H1 (cell line): ENCODE data around the gene MYO16. TPM values are rescaled to one million over a fixed set of nuclear protein-coding genes. Genes with fewer than 3 reads are reported as not detected.

Source experiments
- CTCF ChIA-PET: fragments of 300-600 bp; sonication (Branson Sonifier 250); formaldehyde crosslinking; loops from one replicate; lab custom pipeline; 2021; ENCODE audit not compliant: partially characterized antibody; lab: Charles Lee
- POLR2A ChIA-PET: fragments of 300-600 bp; sonication (Branson Sonifier 250); formaldehyde crosslinking; loops from one replicate; lab custom pipeline; 2021; ENCODE audit warnings: inconsistent platforms; ENCODE audit not compliant: partially characterized antibody; lab: Charles Lee
- DNase-seq, 2 experiments: peaks; one replicate each; pipeline versions ENCODE4 v3.0.0 to v3.0.0-alpha.2; 2010 to 2022; ENCODE audit warnings: low spot score in 2 of 2, low read depth in 1 of 2, mixed read lengths in 1 of 2
- FAIRE-seq: peaks from 2 replicates; lab custom pipeline; 2011; peaks lifted over from hg19 to GRCh38; lab: Jason Lieb, UNC
- H2AFZ ChIP-seq: 2 replicates; pipeline ENCODE4 v1.8.1; 2012; ENCODE audit warnings: low read length, inconsistent platforms
- H2AK5ac ChIP-seq: 2 replicates; pipeline ENCODE4 v1.6.1; 2013; ENCODE audit warnings: low read depth, low read length
- H2BK120ac ChIP-seq: replicated peaks from 2 replicates; pipeline ENCODE3; 2013; ENCODE audit warnings: low read depth, low read length, inconsistent platforms
- H2BK12ac ChIP-seq: 2 replicates; pipeline ENCODE4 v1.6.1; 2013; ENCODE audit warnings: low read depth, low read length
- H2BK15ac ChIP-seq: 2 replicates; pipeline ENCODE4 v1.6.1; 2013; ENCODE audit warnings: low read length
- H2BK20ac ChIP-seq: 2 replicates; pipeline ENCODE4 v1.6.1; 2013; ENCODE audit warnings: low read length
- H2BK5ac ChIP-seq: 2 replicates; pipeline ENCODE4 v1.6.1; 2013; ENCODE audit warnings: low read depth, low read length
- H3K14ac ChIP-seq: 2 replicates; pipeline ENCODE4 v1.6.1; 2013; ENCODE audit warnings: inconsistent platforms; ENCODE audit not compliant: insufficient read length
- H3K18ac ChIP-seq: 2 replicates; pipeline ENCODE4 v1.6.1; 2013; ENCODE audit warnings: low read length; ENCODE audit errors: extremely low read depth
- H3K23ac ChIP-seq: 2 replicates; pipeline ENCODE4 v1.6.1; 2013; ENCODE audit warnings: inconsistent platforms; ENCODE audit not compliant: insufficient read length
- H3K23me2 ChIP-seq: 2 replicates; pipeline ENCODE4 v1.6.1; 2013; ENCODE audit warnings: low read depth, low read length
- H3K27ac ChIP-seq: 2 replicates; pipeline ENCODE4 v1.6.1; 2011; ENCODE audit warnings: low read depth, low read length, inconsistent platforms
- H3K27me3 ChIP-seq, 4 experiments: replicated peaks in 1 of 4; 1 replicate in 1 of 4; 2 replicates in 3 of 4; pipeline versions ENCODE4 v1.6.1 to v1.8.1; 2011 to 2013; ENCODE audit warnings: low read length in 3 of 4, mild to moderate bottlenecking in 3 of 4, inconsistent platforms in 2 of 4, mixed read lengths in 2 of 4, moderate library complexity in 1 of 4; ENCODE audit not compliant: control insufficient read depth in 3 of 4, insufficient read depth in 3 of 4; ENCODE audit errors: extremely low read depth in 1 of 4
- H3K36me3 ChIP-seq, 4 experiments: 2 replicates each; pipeline versions ENCODE4 v1.6.1 to v1.8.1; 2011 to 2013; ENCODE audit warnings: mild to moderate bottlenecking in 4 of 4, low read length in 3 of 4, moderate library complexity in 2 of 4, control low read depth in 1 of 4, inconsistent platforms in 1 of 4; ENCODE audit not compliant: insufficient read depth in 4 of 4, control insufficient read depth in 2 of 4
- H3K4ac ChIP-seq: replicated peaks from 2 replicates; pipeline ENCODE3; 2013; ENCODE audit warnings: low read length, low read depth, mixed read lengths, inconsistent platforms; ENCODE audit not compliant: insufficient read length
- H3K4me1 ChIP-seq, 4 experiments: replicated peaks in 1 of 4; 1 replicate in 1 of 4; 2 replicates in 3 of 4; pipeline versions ENCODE4 v1.6.1 to v1.8.1; 2011 to 2013; ENCODE audit warnings: low read length in 3 of 4, inconsistent platforms in 2 of 4, mixed read lengths in 1 of 4; ENCODE audit not compliant: insufficient read depth in 4 of 4, control insufficient read depth in 3 of 4
- H3K4me2 ChIP-seq, 2 experiments: 2 replicates each; pipeline versions ENCODE4 v1.6.1 to v1.8.1; 2011 to 2013; ENCODE audit warnings: low read depth in 2 of 2, low read length in 2 of 2, control low read depth in 1 of 2, inconsistent platforms in 1 of 2, mild to moderate bottlenecking in 1 of 2; ENCODE audit not compliant: insufficient read depth in 1 of 2
- H3K4me3 ChIP-seq, 4 experiments: fragments of 200-600, 300-600 bp in 1 of 4; sonication (generic), shearing (Covaris generic), sonication (Bioruptor Twin) in 1 of 4; 2 replicates each; pipeline versions ENCODE4 v1.5.1 to v1.8.1; 2011 to 2016; ENCODE audit warnings: low read length in 4 of 4, low read depth in 3 of 4, control low read depth in 2 of 4, inconsistent platforms in 2 of 4, mild to moderate bottlenecking in 2 of 4, mixed read lengths in 1 of 4, moderate library complexity in 1 of 4; ENCODE audit not compliant: insufficient read depth in 2 of 4; ENCODE audit errors: extremely low read depth in 1 of 4
- H3K56ac ChIP-seq: replicated peaks from 2 replicates; pipeline ENCODE3; 2013; ENCODE audit warnings: low read depth, mild to moderate bottlenecking, mixed read lengths, low read length, inconsistent platforms; ENCODE audit not compliant: insufficient read length
- H3K79me1 ChIP-seq: 2 replicates; pipeline ENCODE4 v1.6.1; 2013; ENCODE audit warnings: low read depth, low read length, control low read depth
- H3K79me2 ChIP-seq, 2 experiments: 2 replicates each; pipeline versions ENCODE4 v1.6.1 to v1.8.1; 2012 to 2013; ENCODE audit warnings: low read length in 2 of 2, mild to moderate bottlenecking in 2 of 2, inconsistent platforms in 1 of 2; ENCODE audit not compliant: insufficient read depth in 2 of 2, control insufficient read depth in 1 of 2
- H3K9ac ChIP-seq, 4 experiments: replicated peaks in 1 of 4; 1 replicate in 1 of 4; 2 replicates in 3 of 4; pipeline versions ENCODE4 v1.6.1 to v1.8.1; 2011 to 2013; ENCODE audit warnings: low read depth in 3 of 4, low read length in 3 of 4, control low read depth in 2 of 4, mild to moderate bottlenecking in 2 of 4, moderate library complexity in 2 of 4, inconsistent platforms in 1 of 4; ENCODE audit errors: extremely low read depth in 1 of 4
- H3K9me3 ChIP-seq, 2 experiments: 2 replicates each; pipeline versions ENCODE4 v1.6.1 to v1.8.1; 2012 to 2013; ENCODE audit warnings: mild to moderate bottlenecking in 2 of 2, moderate library complexity in 2 of 2, control low read depth in 1 of 2, inconsistent platforms in 1 of 2, low read depth in 1 of 2, low read length in 1 of 2, mixed read lengths in 1 of 2; ENCODE audit not compliant: insufficient read depth in 2 of 2
- H4K20me1 ChIP-seq, 2 experiments: replicated peaks in 1 of 2; 2 replicates each; pipeline versions ENCODE3 to v1.8.1; 2011 to 2013; ENCODE audit warnings: inconsistent platforms in 2 of 2, low read length in 2 of 2, mild to moderate bottlenecking in 1 of 2; ENCODE audit not compliant: insufficient read depth in 2 of 2, control insufficient read depth in 1 of 2
- H4K5ac ChIP-seq: 2 replicates; pipeline ENCODE4 v1.6.1; 2013; ENCODE audit warnings: low read length, low read depth, mixed read lengths, inconsistent platforms; ENCODE audit not compliant: insufficient read length
- H4K8ac ChIP-seq: 2 replicates; pipeline ENCODE4 v1.8.0; 2013; ENCODE audit warnings: mild to moderate bottlenecking, moderate library complexity, low read length, inconsistent platforms; ENCODE audit not compliant: insufficient read depth; ENCODE audit errors: extremely low read depth
- H4K91ac ChIP-seq: replicated peaks from 2 replicates; pipeline ENCODE3; 2013; ENCODE audit warnings: low read length, mixed read lengths, inconsistent platforms; ENCODE audit not compliant: insufficient read length
- NANOG ChIP-seq: IDR thresholded peaks from 2 replicates; pipeline ENCODE4 v1.6.1; 2011; ENCODE audit warnings: low read length, low read depth, mild to moderate bottlenecking, inconsistent platforms; ENCODE audit not compliant: insufficient read depth, poor library complexity, severe bottlenecking
- POLR2AphosphoS5 ChIP-seq: IDR thresholded peaks from 2 replicates; pipeline ENCODE4 v1.6.1; 2011; ENCODE audit warnings: low read depth, low read length
- RFX5 ChIP-seq: IDR thresholded peaks from 2 replicates; pipeline ENCODE4 v1.6.1; 2011; ENCODE audit warnings: low read depth, low read length, improper control_type of control experiment, borderline replicate concordance
- RNF2 ChIP-seq: fragments of 200-900, 300-1000 bp; sonication (generic); IDR thresholded peaks from 2 replicates; pipeline ENCODE4 v1.7.1; 2016; ENCODE audit warnings: borderline replicate concordance, low read depth, mild to moderate bottlenecking, antibody characterized with exemption, low read length; ENCODE audit not compliant: poor library complexity, severe bottlenecking; ENCODE audit errors: missing control alignments
- YY1 ChIP-seq: IDR thresholded peaks from 2 replicates; pipeline ENCODE4 v1.6.1; 2011; ENCODE audit warnings: low read depth, mild to moderate bottlenecking, low read length
- WGBS, 2 experiments: shearing (Covaris generic) in 1 of 2; methylation state at CpG; one replicate each; pipeline versions ENCODE4 v1.1.6 to v1.1.7; 2013 to 2015; ENCODE audit warnings: low lambda C conversion rate in 2 of 2, mixed read lengths in 2 of 2, inconsistent platforms in 1 of 2, low coverage in 1 of 2, missing lambda C conversion rate in 1 of 2; ENCODE audit not compliant: insufficient replicate concordance in 2 of 2, insufficient coverage in 1 of 2, insufficient read length in 1 of 2; ENCODE audit errors: extremely low coverage in 1 of 2, missing lambda C conversion rate in 1 of 2; 5-methylcytosine and 5-hydroxymethylcytosine counted together
- polyA plus RNA-seq, 7 experiments: library from polyadenylated mRNA; depleted of rRNA in 3 of 7; stranded (reverse) in 5 of 7; unstranded in 2 of 7; fragments of >200 nt in 5 of 7; fragments of 200-250 nt in 2 of 7; gene quantifications; 1 replicate in 5 of 7; 2 replicates in 1 of 7; 4 replicates in 1 of 7; pipeline versions ENCODE4 v1.2.1 to v1.2.3, GENCODE V29; 2011 to 2013; ENCODE audit warnings: missing spikeins in 2 of 7, mixed read lengths in 2 of 7
- total RNA-seq: library from RNA; stranded (reverse); fragmentation: NEBNext Ultra II Directional; extraction: Animal tissue kit (Norgen Biotek cat#: 25700); gene quantifications from 2 replicates; pipeline ENCODE4 v1.2.1, GENCODE V29; 2021
- TF ChIP-seq, protein P1 (sequence below): IDR thresholded peaks from 2 replicates; pipeline ENCODE4 v1.6.1; 2012; ENCODE audit warnings: low read length, inconsistent platforms

MYO16 gene
- total and polyA plus RNA-seq, 2 of the 8 experiments (the other 6 are each of a cell fraction or from before 2014, with no cell fraction given), result 0.02 to 0.22 TPM

DNA sequence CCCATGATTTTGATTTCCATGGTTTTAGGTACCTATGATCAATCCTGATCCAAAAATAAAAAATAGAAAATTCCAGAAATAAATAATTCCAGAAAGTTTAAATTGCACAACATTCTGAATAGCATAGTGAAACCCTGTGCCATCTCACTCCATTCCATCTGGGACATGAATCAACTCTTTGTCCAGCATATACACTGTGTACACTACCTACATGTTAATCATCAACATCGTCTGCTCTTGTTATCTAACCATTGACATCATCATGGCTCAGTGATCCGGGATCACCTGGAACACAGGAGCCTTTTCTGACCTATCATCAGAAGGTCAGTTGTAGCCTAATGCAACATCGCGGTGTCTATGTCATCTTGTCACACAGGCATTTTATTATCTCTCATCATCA is 75.6 kb downstream of the MYO16 start:
- Histone ChIP-seq H2BK5ac (no peak overlapping the region), H4K8ac (no peak overlapping the region), H3K9me3 (no peaks in the 10 kb centered on the region), H3K4me3 (no peak overlapping the region), H2BK12ac (no peak overlapping the region), H3K56ac (no peak overlapping the region), H3K27ac (no peak overlapping the region), H3K23ac (no peak overlapping the region), H3K79me1 (no peaks in the 10 kb centered on the region), H3K23me2 (no peaks in the 10 kb centered on the region), H4K20me1 (no peaks in the 10 kb centered on the region), H4K5ac (no peak overlapping the region), H2BK120ac (no peak overlapping the region), H3K27me3 (peaks cover 0 to 1% (median 0%) of the 10 kb centered on the region in 4 experiments; a peak in 1 of 7 replicates), H3K4me1 (no peaks in the 10 kb centered on the region), H3K4ac (no peak overlapping the region), H2BK15ac (no peak overlapping the region), H3K14ac (no peak overlapping the region), H3K36me3 (no peaks in the 10 kb centered on the region), H4K91ac (no peak overlapping the region), H2AK5ac (no peak overlapping the region), H3K9ac (no peak overlapping the region), H2AFZ (no peak overlapping the region), H2BK20ac (no peak overlapping the region), H3K18ac (no peak overlapping the region), H3K4me2 (no peak overlapping the region), H3K79me2 (no peaks in the 10 kb centered on the region)
- CTCF ChIA-PET, result no interaction called here
- WGBS, 2 experiments, result 95% methylated on average over 4 of the region's 4 CpGs; no CpG with 5 or more reads in 1 of the 2 experiments
- FAIRE-seq (no peak), DNase-seq (no peak)
- POLR2A ChIA-PET, result no interaction called here
- TF ChIP-seq, protein P1, sequence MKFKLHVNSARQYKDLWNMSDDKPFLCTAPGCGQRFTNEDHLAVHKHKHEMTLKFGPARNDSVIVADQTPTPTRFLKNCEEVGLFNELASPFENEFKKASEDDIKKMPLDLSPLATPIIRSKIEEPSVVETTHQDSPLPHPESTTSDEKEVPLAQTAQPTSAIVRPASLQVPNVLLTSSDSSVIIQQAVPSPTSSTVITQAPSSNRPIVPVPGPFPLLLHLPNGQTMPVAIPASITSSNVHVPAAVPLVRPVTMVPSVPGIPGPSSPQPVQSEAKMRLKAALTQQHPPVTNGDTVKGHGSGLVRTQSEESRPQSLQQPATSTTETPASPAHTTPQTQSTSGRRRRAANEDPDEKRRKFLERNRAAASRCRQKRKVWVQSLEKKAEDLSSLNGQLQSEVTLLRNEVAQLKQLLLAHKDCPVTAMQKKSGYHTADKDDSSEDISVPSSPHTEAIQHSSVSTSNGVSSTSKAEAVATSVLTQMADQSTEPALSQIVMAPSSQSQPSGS, result no peak
- TF ChIP-seq RFX5 (no peak), YY1 (no peak), NANOG (no peak), RNF2 (no peak), POLR2AphosphoS5 (no peak)
